Activated T-helper 9 cell treated with anti-CD3 and anti-CD28 coated beads, Interleukin-2, amount 50 U/mL, for 16 hours (primary cell): ENCODE data around the gene INVS.
"Not testable (repeated sequence)": the region's sequence is repeated elsewhere in the genome, so short reads cannot be mapped to it uniquely, and the experiment has no call there.

Source experiments
- DNase-seq: peaks from one replicate; pipeline ENCODE4 v3.0.0-alpha.2; 2020; ENCODE audit warnings: low read depth

INVS gene

DNA sequence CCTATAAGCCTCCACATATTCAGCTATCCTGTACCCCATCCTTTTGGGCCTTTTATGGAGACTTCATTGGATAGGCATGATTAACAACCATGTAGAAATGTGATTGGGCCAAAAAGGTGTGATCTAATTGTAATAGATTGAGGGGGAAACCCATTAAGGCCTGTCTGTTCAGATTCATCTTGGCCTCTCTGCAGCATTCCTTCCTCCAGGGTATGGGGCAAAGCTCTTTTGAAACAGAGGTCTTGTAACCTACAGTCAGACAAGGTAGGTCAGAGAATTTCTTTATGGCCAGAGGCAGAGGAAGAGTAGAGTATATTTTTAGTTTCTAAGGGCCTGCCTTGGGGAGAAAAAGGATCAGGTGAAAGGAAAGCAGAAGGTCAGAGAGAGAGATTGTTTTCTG, 98.5 kb downstream of the INVS start:
- no peak for DNase-seq

DNA sequence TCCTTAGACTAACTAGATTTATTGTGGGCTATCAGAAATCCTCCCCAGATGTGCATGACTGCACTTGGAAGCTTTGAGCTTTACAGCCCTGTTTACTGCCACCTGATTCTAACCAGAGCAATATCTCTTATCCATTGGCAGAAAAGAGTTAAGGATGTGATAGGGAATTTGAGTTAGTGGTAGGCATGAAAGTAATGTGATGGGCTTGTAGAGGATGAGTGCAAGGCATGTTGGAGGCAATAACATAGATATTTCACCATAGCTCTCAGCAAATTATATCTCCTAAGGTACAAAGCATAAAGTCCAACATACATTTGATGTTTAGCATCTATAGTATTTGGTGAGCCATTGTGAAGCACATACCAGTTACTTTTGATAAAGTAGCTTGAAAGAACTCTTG, 103.8 kb downstream of the INVS start:
- no peak for DNase-seq

DNA sequence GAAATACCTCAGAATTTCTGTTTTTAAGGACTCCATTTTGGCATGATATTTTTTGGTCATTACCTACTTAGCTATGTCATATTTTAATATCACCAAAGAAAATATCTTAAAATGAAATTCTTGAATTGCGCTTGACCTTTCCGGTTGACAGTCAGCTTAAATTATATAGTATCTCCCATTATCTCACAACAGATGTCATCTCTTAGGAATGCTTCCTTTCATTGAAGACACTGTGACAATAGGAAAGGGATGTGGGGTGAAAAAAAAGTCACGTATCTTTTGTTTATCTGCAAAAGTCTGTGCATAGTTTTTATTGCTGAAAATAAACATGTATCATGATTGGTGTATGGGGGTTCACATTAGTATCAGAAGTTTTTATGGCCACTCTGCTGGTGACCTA, 105.8 kb downstream of the INVS start:
- DNase-seq, result no peak

DNA sequence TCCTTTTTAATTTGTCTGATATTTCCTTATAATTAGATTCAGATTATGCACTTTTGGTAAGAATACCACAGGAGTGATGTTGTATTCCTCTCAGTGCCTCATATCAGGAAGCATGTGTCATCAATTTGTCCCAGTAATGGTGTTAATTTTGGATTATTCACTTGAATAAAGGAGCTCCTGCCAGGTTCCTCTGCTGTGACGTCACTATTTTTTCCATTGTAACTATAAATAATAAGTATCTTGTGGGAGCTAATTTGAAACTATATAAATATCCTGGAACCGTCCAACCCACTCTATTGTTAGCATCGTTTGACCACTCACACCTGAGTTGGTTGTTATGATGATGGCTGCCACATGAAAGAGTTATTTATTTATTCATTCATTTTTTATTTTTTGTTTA, 107.9 kb downstream of the INVS start:
- DNase-seq, result no peak

DNA sequence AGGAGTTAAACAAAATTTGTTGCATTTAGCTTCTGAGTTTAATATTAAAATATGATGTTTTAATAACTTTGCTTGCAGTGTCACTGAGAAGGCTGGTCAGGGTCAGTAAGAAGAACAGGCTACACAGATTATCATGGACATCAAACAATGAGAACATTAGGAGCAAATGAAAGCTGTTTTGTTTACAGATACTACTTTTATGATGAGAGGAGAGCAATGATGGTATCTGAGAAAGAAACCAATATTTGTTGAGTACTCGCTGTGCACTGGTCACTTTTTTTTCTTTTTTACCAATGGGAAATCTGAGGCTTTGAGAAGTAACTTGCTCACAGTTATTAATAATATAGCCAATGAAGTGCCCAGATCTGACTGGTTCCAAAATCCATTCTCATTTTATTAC, 109.6 kb downstream of the INVS start:
- no peak for DNase-seq

DNA sequence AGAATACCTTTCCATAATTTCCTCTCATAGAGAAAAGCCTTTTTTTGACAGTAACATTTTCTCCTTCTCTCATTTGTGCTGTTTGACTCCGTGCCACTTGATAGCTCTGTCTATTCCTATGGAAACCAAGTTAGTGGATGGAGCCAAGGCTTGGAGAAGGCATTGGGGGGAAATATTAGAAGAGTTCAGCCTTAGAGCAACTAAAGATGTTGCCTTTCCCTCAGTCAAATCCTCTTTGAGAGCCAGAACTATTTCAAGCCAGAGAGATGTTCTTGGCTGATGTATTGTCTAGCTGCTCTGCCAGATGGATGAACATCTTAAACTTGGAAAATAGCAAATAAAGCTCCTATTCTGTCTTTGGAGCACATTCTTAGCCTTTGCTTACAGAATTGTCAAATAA, 112.4 kb downstream of the INVS start:
- DNase-seq, result no peak

DNA sequence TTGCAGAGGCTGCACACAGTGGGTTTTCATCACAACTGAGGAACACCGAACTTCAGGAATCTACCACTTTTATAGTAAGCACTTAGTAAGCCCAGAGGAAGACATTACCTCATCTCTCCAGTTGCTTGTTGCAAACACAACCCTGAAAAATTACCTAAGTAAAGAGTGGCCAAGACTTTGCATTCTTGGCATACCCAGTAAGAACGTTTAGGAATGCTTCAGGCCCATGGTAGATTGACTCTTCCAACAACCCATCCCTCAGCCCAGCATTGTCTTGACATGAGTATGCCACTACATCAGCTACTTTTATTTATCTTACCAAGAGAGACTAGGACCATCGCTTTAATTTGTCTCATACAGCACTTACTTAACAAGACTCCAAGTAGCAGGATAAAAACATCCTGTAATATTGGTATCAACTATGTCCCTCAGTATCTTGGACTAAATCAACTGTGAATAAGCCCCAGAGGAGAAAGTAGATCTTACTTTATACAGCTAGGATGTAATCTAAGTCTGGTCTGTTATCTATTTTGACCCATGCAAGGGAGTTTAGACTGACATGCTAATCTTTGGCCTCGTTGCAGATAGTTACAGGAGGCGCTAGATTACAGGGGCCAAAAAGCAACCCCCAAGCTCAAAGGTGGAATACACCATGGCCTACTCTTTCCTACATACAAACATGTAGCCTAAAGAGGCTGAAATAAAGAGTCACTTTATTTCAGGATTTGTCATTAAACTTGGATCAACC, 114.9 kb downstream of the INVS start:
- no peak for DNase-seq

DNA sequence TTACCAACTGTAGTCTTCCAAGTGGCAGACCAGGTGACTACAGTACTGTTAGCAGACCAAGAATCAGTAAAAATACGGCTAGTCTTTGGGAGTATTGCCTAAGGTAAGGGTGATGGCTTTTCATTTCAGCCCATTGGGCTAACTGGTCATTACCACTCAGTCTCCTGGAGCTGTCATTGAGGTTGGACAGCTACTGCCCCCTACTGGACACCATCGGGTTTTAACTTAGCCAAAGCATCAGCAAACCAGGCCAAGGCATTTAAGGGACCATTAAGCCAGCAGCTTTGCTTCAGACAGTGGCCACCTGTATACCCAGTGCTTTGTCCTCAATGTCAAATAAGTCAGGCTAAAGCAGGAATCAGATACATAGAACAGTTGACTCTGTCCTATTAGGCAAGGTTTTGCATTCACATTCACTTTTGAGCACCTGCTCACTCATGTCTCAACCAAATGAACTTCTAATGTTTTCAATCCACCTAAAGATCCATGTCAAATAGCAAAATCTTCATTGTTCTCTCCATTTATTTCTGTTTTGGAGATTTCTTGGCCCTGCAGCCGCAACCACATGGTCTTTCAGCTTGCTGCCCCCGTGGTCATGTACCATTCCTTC, 117.2 kb downstream of the INVS start:
- peak; percentile 27 for DNase-seq

DNA sequence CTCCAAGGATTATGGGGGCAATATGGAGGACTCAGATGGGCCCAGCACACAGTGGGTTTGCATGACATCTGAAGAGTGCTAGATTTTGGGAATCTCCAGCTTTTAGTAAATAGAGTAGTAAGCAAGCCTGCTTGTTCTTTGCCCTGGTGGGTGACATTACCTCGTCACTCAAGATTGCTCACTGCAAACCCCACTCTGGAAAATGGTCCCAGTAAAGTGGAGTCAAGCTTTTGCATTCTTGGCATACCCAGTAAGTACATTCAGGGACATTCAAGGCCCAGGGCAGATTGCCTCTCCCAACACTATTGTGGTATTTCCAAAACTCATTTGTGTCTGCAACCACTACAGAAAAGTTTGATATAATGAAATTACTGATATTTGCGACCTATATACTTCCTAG, 118.5 kb downstream of the INVS start:
- DNase-seq, result no peak

DNA sequence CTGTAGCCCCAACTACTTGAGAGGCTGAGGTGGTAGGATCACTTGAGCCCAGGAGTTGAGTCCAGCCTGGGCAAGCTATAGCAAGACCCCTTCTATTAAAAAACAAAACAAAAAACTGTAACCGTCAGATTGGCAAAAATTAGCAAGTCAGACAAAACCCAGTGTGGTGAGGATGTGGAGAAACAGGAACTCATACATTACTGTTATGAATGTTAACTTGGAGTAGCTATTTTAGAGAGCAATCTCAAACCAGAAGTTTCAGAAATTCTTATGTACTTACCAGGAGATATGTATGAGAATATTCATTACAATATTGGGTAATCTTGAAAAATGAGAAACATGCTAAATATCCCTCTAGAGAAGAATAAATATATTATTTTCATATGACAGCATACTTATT, 120.3 kb downstream of the INVS start:
- DNase-seq, result no peak

DNA sequence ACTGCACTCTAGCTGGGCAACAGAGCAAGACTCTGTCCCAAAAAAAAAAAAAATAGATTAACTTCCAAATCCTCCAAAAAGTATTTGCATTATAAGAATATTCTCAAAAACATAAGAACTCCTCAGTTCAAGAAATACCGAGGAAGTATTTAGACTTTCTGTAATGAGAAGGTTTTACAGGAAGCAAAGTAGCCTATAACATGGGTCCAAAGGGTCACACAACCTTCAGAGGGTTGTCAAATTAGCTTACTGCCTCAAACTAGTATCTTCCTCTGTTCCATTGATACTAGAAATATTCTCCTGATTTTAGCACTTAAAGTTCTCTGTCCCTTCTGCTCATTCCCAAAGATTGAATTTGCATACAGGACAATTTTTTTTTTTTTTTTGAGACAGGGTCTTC, 121.9 kb downstream of the INVS start:
- no peak for DNase-seq

DNA sequence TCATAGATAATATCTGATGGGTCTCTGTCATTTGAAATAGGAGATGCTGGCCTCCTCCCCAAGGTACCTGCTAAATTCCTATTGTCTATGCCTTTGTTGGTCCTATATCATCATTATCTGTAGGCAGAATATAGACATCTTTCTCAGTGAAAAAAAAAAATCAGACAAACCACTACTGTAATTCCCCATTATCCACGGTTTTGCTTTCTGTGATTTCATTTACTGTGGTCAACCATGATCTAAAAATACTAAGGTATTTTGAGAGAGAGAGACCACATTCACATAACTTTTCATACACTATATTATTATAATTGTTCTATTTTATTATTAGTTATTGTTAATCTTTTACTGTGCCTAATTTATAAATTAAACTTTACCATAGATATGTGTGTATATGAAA, 122.5 kb downstream of the INVS start:
- no peak for DNase-seq

DNA sequence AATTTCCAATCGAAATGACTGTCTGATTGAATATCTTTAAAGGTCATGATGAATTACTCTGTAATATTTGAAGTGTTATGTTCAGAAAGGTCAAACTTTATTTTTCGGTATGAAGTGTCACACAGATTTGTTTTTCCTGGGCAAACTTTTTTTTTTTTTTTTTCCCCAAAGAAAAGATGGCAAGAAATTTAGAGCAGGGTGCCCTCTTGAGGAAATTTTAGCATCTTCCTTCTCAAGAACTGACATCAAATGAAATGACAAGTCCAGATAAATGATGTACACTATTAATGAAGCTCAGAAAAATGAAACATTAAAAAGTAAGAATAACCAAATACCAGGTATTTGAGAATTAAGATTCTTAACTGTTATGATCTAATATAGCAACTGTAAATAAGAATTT, 123.6 kb downstream of the INVS start:
- no peak for DNase-seq

DNA sequence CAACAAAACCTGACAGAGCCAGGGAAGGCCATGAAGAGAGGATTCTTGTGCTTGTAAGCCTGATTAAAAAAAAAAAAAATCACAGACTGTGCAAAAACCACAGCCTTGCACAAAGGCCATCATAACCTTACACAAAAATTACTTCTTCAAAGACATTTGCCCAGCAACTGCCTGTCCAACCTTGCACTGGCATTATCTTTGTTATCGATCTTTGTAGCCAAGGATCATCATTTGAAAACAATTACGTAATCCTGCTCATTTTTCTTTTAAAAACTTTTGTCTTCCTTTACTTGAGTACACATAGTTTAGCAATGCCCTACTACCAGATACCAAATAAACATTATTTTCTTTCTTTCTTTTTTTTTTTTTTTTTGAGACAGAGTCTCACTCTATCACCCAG, 128.6 kb downstream of the INVS start:
- DNase-seq, result no peak

DNA sequence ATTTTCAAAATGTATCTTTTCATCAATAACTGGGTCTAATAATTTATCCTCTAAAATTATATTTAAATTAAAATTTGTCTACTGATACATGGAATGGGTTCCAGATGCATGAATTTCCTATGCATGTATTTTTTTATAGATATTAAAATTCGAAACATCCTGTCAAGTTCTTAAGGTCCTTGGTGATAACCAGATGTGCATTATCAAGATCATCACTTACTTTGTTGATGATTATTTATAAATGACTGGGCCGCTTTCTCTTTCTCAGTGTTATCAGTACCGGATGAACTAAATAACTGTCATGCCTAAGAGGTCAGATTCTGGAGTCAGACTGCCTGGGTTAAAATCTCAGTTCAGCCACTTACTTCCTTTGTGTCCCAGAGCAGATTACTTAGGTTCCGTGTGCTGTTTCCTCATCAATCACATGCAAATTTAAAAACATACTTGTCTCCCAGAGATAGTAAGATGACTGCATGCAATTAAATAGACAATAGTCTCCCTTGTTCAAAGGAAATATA, 129.4 kb downstream of the INVS start:
- DNase-seq, result no peak

DNA sequence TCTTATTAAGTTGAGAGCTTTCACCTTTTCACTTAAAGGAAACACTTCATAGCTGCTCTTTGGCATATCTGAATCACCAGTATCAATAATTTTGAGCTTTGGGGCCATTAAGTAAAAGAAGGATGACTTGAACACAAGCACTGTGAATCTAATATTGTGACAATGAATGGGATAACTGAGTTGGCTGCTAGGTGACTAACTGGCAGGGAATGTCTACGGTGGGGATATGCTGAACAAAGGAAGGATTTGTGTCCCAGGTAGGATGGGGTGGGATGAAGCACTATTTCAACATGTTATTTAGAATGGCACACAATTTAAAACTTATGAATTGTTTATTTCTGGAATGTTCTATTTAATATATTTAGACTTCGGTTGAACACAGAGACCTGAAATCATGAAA, 130.1 kb downstream of the INVS start:
- no peak for DNase-seq

DNA sequence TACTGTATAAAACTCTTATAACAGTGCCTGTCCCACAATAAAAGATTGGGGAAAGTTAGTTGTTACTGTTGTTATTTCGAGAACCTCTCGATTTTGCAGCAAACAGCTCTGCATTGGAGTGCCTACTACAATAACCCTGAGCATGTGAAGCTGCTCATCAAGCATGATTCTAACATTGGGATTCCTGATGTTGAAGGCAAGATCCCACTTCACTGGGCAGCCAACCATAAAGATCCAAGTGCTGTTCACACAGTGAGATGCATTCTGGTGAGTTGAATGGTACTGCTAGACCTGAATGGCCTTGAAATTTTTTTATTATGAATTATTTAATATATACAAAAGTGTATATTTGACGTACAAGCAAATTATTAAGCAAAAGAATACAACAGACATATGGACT, 130.5 kb downstream of the INVS start:
- DNase-seq, result no peak

DNA sequence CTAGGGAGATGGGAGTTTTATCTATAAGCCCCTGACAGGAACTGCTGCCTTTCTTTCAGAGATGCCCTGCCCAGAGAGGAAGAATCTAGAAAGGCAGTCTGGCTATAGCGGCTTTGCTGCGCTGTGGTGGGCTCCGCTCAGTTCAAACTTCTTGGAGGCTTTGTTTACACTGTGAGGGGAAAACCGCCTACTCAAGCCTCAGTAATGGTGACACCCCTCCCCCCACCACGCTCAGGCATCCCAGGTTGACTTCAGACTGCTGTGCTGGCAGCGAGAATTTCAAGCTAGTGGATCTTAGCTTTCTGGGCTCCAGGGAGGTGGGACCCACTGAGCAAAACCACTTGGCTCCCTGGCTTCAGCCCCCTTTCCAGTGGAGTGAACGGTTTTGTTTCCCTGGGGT, 137.9 kb downstream of the INVS start:
- DNase-seq, result not testable (repeated sequence)

DNA sequence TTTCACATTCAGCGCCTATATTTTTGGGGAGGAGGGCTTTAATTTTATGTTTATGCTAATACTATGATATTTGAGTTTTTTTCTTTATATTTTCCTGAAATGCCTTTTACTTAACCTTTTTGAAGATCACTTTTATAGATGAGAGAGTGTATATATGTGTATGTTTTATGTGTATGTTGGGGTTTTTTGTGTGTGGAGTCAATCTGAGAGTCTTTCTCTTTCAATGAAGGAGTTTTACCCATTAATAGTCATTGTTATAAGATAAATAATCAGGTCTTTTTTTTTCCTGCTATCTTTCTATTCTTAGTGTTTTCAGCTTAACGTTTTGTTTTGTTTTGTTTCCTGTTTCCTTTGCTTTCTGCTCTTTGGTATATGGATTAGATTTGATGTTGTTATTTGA, 141.5 kb downstream of the INVS start:
- no peak for DNase-seq

DNA sequence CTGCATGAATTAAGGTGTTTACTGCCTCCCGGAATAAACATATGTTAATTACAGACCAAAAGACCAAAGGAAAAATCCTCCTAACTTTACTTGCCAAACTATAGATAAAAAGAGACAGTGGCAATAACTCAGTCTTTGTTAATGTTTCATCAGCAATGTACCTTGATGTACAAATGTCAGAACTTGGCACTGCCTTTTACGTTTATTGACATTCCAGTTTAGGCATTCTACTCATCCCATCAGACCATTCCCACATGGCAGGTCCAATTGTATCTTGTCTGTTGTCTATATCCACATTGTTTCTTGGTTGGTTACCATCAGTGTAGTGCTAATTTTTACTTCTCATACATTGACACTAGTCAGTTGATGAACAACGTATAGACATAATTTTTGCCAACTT, 168.2 kb downstream of the INVS start:
- DNase-seq, result no peak

DNA sequence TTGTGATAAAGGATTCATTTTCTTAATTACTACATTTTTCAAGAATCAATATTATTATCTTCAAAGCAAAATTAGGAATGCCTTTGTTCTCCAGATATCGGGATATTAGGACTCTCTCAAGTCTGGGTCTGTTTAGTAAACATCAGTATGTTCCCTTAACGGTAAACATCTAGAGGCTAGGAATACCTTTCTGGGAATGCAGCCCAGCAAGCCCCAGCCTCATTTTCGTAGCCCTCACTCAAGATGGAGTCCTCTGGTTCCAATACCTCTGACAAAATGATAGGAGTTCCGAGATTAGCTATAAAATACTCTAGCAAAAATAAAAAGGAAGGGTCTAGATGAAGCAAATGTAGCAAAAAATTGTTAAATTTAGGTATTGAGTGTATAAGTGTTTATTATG, 169.2 kb downstream of the INVS start:
- DNase-seq, result no peak

DNA sequence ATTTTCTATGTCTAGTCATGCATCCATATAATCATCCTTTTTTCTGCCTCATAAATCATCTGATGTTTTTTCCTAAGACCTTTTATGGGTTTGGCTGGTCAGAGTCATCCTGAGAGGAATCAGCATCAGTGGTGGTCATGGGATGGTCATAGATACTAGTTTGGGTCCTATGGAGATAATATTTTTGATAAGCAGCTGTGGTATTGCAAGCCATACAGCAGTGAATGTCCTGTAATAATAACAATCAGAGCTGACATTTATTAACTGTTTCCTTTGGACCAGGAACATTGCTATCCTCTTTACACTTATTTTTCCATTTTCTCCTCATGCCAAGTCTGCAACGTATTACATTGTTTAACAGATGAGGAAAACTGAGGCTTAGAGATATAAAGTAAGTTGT, 170.6 kb downstream of the INVS start:
- DNase-seq, result no peak

DNA sequence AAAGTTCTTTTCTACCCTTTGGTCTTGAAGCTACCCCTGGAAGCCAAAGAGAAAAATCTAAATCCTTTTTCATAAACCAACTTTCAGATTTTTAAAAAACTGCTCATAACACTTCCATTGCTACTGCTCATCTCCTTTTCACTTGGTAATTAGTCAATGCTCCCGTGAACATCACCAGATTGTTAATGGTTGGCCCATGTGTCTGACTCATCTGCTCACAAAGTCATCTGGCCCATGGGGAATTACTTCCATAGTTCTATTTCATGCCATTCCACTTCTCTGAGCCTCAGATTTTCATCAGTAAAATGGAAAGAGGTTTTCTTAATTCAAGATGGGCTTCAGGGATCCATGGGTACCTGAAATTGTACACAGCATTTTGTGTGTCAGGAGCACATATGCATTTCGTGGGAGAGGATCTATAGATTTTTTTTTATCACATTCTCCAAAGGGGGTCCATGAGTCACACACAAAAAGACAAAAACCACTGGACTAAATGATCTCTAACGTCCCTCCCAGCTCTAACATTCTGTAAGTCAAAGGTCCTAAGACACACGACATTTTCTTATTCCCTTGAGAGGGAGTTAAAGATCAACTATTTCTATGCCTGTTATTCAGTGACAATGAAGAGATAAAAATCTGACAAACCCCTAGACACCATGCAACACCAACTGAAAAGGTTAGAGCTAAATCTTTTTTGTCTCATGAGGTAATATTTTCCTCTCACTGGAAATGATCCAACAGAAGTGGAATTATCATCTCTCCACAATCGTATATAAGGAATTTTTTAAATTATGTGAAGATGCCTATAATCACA, 178.3 kb downstream of the INVS start:
- DNase-seq, result no peak
